LNCaP clone FGC (cell line): Measurements from ENCODE around the gene ARHGDIB.

ENCODE experiments used
- DNase-seq: peaks from one replicate; pipeline ENCODE4 v3.0.0-alpha.2; 2011; ENCODE audit warnings: low read depth
- H3K4me3 ChIP-seq: 2 replicates; pipeline ENCODE4 v1.5.1; 2011; ENCODE audit warnings: mild to moderate bottlenecking, low read depth, low read length, control low read depth
- TF ChIP-seq, protein P1 (sequence below): IDR thresholded peaks from 2 replicates; pipeline ENCODE4 v1.5.1; 2012; ENCODE audit warnings: mild to moderate bottlenecking; ENCODE audit not compliant: control insufficient read depth, insufficient read depth; ENCODE audit errors: extremely low read depth

Gene ARHGDIB

GRCh38 chr12:14959126-14959440 lies 2.3 kb downstream of the ARHGDIB start:
- no peak overlapping the region for H3K4me3 ChIP-seq
- no peak for DNase-seq
- TF ChIP-seq, protein P1, sequence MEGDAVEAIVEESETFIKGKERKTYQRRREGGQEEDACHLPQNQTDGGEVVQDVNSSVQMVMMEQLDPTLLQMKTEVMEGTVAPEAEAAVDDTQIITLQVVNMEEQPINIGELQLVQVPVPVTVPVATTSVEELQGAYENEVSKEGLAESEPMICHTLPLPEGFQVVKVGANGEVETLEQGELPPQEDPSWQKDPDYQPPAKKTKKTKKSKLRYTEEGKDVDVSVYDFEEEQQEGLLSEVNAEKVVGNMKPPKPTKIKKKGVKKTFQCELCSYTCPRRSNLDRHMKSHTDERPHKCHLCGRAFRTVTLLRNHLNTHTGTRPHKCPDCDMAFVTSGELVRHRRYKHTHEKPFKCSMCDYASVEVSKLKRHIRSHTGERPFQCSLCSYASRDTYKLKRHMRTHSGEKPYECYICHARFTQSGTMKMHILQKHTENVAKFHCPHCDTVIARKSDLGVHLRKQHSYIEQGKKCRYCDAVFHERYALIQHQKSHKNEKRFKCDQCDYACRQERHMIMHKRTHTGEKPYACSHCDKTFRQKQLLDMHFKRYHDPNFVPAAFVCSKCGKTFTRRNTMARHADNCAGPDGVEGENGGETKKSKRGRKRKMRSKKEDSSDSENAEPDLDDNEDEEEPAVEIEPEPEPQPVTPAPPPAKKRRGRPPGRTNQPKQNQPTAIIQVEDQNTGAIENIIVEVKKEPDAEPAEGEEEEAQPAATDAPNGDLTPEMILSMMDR: no peak

DNA sequence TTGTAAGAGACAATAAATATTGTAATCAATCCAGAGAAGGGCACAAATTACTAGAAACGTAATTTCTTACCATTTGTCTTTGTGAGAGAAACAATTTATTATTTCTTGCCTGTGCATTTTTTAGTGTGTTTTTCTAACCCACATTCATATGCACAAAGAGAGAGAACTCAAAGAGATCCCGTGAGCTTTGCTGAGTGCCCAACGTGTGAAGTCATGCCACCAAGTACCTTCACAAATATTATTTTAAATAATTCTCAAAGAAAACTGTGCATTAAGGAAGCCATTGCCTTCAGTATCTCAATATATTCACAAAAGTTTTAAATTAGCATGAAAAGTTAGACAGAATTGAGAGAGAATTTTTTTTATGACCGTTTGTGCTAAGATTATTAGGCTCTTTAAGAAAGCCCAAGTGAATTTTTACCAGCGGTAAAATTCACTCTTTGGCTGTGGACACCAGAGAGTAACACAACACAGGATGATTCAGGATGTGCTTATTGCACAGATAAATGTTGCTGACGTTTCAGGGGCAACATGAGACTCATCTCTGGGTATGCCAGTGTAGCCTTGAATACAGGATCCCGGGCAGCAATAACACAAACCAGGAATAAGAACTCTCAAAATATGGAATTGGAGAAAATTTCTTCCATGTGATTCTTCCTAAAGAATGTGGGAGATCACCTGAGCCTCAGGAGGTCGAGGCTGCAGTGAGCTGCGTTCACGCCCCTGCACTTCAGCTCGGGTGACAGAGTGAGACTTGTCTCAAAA lies 2.9 kb downstream of the ARHGDIB start:
- no peak overlapping the region for H3K4me3 ChIP-seq
- no peak for DNase-seq
- TF ChIP-seq, protein P1: no peak

GRCh38 chr12:14957551-14958168 lies 3.7 kb downstream of the ARHGDIB start:
- DNase-seq: no peak
- no peak overlapping the region for H3K4me3 ChIP-seq
- TF ChIP-seq, protein P1: no peak

- H3K4me3 ChIP-seq: no peak overlapping the region
- DNase-seq: no peak
- TF ChIP-seq, protein P1: no peak
Observed at GRCh38 chr12:14956905-14957304, 4.5 kb downstream of the ARHGDIB start.

DNA sequence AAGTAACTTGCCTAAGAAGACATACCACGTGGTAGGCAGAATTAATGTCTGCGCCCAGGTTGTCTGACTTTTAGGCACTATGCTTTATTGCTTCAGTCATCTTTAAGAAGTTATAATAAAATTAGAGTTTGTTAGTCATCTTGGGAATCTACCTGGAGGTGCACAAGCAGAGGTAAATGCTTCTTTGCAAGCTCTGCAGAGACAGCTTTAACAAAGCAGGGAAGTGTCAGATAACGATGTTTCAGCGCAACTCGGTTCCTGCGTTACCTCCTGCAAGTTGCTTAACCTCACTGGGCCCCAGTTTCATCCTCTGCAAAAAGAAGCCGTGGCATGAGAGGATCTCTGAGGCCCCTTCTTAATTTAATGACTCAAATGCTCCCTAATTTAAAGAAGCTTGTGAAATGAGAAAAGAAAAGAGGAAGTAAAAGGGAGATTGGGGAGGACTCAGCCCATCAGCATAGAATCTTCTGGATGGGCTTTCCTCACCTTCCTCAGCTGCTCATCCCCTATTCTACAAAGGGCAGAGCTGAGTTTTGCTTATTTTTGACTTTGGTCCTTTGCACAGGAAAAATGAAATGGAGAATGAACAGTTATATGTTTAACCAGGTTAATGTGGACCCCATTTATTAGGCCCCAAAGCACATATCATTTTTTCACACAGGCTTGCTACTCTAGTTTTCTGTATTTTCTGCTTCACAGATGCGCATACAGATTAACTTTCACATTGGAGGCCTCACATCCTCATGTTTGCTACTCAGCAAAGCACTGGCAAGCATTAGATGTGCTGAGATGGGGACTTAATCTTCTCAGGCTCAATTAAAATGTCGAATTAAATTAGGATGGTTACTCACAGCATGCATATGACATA lies 5.1 kb downstream of the ARHGDIB start:
- TF ChIP-seq, protein P1: no peak
- no peak overlapping the region for H3K4me3 ChIP-seq
- no peak for DNase-seq

- TF ChIP-seq, protein P1: no peak
- DNase-seq: no peak
- no peak overlapping the region for H3K4me3 ChIP-seq
Observed at GRCh38 chr12:14954269-14954668, 7.1 kb downstream of the ARHGDIB start.
